HG03139 (cell line): ENCODE data around the gene AFDN.

Experiments used
- ATAC-seq: cut with Tn5 transposase; IDR thresholded peaks from one replicate; pipeline ENCODE4 v1.9.1; 2021; ENCODE audit not compliant: unreplicated experiment

AFDN gene

DNA sequence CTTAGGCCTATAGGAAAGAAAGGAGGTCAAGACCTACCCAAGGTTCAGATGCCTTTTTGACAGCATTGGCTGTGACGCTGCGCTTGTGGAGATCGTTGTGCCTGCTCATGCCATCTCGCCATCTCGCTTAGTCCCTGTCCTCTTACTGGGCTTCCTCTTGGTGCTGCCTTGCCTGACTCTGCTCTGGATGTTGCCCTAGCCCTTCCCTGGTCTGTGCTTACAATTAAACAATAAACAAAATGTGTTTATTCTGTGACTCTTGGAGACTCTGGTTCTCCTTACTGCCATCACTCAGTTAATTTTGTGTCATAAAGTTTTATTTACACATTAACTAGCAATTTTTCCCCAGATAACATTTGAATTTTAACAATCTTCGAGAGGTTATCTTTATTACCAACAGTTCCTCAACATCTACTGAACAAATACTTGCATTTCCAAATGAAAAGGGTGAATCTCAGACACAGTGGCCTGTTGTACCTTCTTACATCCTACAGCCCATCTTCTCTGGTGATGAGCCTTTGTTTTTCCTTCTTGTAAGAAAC lies 11.6 kb downstream of the AFDN start:
- no peak for ATAC-seq

GRCh38 chr6:167839343-167839742 lies 12.6 kb downstream of the AFDN start:
- no peak for ATAC-seq

GRCh38 chr6:167839755-167840154 lies 13.0 kb downstream of the AFDN start:
- ATAC-seq, result no peak

DNA sequence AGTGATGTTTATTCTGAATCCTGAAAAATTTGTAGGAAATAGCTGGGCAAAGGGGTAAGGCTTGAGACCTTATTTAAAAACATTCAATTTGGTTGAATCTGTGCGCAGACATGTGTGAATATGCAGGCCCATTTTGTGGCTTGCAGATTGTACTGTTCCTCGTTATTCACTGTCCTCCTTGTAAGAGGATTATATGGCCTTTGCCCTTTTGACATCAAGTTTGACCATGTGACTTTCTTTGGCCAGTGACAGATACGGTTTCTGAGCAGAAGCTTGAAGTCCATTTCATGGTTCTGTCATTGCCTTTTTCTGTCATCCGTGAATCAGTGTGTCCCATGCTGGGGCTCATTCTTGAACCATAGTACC lies 13.4 kb downstream of the AFDN start:
- ATAC-seq, result no peak

DNA sequence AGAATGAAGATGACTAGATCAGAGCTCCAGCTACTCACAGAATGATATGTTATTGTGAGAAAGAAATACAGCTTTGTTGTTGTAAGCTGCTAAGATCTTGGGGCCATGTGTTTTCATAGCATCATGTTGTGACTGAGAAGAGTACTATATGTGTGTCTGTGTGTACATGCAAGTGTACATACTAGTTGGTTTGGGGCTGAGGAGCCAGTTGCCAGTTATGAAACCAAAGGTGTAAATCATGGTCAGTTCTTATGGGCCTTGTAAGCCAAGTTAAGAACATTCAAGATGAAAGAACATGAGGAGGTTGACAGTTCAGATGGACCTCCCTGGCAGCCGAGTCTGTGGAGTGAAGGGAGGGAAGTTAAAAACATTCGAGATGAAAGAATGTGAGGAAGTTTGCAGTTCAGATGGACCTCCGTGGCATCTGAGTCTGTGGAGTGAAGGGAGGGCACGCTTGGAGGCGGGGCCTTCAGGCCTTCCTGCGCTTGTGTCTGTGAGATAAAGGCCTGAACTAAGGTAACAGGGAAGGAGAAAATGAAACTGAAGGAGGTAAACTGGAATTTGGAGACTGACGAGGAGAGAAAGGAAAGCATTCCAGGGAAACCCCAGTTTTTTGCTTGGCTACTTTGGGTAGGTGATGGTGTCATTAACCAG lies 13.9 kb downstream of the AFDN start:
- no peak for ATAC-seq

DNA sequence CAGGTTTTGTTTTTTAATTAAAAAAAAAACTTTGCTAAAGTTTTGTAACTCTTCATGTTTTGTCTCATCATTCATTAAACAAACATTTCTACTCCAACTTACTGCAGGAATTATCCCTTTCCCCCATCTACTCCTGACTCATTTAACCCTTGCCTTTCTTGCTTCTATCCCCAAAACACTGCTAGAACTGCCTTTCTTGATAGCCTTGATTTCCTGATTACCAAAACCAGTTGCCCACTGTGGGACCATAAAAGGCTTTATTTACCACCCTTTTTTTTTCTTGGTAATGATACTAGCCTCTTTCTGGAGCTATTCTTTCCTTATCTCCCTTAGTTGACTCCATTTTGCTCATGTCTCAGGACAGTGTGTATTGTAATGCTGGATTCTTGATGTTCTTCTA lies 15.3 kb downstream of the AFDN start:
- no peak for ATAC-seq

- no peak for ATAC-seq
These were observed 15.7 kb downstream of the AFDN start for GRCh38 chr6:167842457-167842856.

DNA sequence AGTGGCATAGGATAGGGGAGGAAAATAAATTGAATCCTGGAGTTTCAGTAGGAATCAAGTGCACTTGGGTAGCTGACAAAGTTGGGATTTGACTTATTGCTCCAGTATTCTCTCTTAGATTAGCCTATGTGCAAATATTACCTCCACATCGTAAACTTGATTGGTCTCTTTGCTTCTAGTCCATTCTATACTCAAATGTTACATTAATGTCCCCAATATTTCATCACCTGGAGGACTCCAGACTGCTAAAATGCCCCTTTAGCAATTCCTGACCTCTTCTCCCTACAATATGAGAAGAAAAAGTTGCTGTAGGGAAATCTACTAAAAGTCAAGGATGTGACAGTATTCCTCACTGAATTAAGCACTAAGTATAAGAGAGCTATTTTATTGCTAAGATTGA lies 16.3 kb downstream of the AFDN start:
- no peak for ATAC-seq

- ATAC-seq, result no peak
These were observed 19.1 kb downstream of the AFDN start for GRCh38 chr6:167845856-167846255.

- no peak for ATAC-seq
These were observed 20.4 kb downstream of the AFDN start for GRCh38 chr6:167846997-167847606.

DNA sequence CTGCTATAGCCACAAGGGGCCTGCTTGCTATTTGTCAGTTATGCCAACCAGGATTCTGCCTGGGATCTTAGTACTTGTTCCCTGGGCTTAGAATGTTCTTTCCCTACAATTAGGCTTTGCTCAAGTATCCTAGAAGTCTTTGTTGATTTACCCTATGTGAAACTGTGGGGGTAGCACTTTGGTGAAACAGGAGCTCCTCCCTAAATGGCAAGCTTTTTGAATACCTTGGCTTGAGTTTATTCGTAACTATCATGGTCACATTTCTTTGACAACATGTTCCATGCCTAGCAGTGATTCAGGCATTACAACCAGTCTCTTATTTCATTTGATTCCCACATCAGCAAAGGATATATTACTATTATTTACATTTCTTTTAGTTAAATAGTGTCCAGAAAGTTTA lies 21.2 kb downstream of the AFDN start:
- ATAC-seq, result no peak

GRCh38 chr6:167848783-167849182 lies 22.1 kb downstream of the AFDN start:
- no peak for ATAC-seq

GRCh38 chr6:167849846-167850459 lies 23.2 kb downstream of the AFDN start:
- ATAC-seq, result no peak

- ATAC-seq, result no peak
These were observed 24.1 kb downstream of the AFDN start for GRCh38 chr6:167850782-167851181.

DNA sequence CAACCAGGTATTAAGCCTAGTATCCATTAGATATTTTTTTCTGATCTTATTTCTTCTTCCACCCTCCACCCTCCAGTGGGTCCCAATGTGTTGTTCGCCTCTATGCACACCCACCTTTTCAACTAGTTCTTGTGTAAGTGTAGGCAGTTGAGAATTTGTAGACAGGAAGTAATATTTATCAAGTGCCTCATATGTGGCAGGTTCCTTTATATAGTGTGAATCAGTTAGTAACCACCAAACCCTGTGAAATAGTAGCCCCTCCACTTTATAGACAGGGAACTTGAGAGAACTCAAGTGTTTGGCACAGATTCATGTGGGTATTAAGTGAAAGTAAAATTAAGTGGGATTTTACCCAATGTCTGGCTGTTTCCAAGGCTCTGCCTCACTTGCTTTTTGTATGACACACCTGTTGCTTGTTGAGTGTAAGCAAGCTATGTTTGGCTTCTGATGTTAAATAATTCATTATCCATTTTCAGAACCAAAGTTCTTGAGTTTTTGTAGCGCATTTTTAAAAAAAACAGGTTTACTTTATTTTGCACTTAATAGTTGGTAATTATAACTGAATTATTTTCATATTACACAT lies 24.8 kb downstream of the AFDN start:
- no peak for ATAC-seq

DNA sequence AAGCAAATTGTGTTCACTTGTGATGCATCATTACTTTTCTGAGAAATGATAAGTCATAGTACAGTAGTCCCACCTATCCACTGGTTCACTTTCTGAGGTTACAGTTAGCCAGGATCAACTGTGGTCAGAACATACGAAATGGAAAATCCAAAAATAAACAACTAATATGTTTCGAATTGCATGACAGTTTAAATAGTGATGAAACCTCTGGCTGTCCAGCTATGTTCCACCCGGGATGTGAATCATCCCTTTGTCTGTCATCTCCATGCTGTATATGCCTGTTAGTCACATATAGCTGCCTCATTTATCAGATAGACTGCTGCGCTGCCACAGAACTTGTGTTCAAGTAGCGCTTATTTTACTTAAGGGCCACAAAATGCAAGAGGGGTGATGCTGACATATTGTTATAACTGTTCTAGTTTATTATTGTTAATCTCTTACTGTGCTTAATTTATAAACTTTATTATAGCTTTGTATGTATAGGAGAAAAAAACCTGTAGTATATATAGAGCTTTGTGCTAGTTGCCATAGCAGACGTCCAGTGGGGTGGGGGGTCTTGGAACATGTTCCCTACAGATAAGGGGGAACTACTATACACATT lies 29.2 kb downstream of the AFDN start:
- ATAC-seq, result no peak

- ATAC-seq, result no peak
These were observed 29.8 kb downstream of the AFDN start for GRCh38 chr6:167856474-167856873.

GRCh38 chr6:167856999-167857660 lies 30.4 kb downstream of the AFDN start:
- no peak for ATAC-seq

DNA sequence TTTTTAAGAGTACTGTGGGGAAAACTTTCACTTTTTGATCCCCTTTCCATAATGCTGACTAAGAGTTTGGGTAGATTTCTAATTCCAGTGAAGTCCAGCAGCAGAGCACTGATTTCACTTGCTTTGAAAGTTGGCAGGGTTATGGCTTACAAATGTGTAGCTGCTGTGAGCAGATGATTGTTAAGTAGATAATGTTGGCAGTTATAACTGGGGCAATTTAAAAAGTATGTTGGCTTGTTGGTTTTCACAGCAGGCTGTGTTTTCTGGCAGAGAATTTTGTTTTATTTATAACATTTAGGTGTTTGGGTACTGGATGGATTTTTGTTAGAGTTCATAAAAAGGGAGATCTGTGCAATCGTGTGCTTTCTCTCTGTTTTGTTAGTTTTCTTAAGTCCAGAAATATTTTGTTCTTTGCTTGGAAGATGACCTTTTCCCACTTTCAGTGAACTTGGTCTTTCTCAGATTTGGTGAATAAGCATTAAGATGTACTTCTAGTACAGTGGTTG lies 31.4 kb downstream of the AFDN start:
- ATAC-seq, result no peak

DNA sequence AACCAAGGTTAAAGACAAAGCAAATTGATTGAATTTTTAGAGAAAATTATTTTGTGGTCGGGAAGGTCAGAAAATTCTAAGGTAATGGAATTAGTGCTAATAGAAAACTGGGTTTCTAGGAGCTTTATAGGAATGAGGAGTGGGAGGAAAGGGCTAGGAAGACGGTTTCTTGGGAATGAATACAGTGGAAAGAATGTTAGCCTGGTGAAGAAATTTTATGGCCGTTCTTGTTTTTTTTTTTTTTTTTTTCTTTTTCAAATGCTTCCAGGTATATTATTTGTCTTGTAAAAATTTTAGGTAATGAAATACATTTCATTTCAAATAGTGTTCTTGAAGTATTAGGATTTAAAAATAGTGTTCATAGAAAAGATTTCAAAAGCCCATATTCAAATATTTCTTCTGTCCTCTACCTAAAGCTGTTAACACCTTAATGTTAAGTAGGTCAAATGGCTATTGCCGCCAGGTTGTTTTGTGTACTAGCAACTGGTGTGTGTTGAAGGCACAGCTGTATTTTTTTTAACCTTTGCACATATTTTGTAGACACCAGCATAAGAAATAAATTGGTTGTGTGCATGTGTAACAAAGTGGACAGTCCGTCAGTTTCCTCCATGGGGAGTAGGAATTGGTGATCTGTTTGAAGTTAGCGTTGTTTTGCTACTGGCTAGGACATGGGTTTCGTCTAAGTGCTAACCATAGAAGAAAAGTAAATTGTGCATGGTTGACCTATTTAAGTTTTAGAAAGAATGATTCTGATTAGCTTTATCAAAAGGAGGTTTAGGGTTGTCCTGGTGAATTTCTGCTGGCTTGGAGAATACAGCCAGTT lies 32.3 kb downstream of the AFDN start:
- no peak for ATAC-seq
